Osteocyte (in vitro differentiated cells): ENCODE measurements around the gene HOXD3. TPM values are rescaled to one million over a fixed set of nuclear protein-coding genes. Genes with fewer than 3 reads are reported as not detected.

Experiments
- DNase-seq: peaks from one replicate; pipeline ENCODE4 v3.0.0; 2021; ENCODE audit warnings: mixed read lengths; ENCODE audit not compliant: unreplicated experiment; ENCODE audit errors: extremely low spot score
- H3K27ac Mint-ChIP-seq: one replicate; pipeline ENCODE4 v1.8.0; 2021; ENCODE audit warnings: mild to moderate bottlenecking, mixed read lengths; ENCODE audit not compliant: unreplicated experiment
- H3K27me3 Mint-ChIP-seq: one replicate; pipeline ENCODE4 v1.8.0; 2021; ENCODE audit warnings: mixed read lengths; ENCODE audit not compliant: unreplicated experiment
- H3K36me3 Mint-ChIP-seq: one replicate; pipeline ENCODE4 v1.8.0; 2021; ENCODE audit warnings: mixed read lengths; ENCODE audit not compliant: unreplicated experiment
- H3K4me1 Mint-ChIP-seq: one replicate; pipeline ENCODE4 v1.8.0; 2021; ENCODE audit warnings: mixed read lengths; ENCODE audit not compliant: unreplicated experiment
- H3K4me3 Mint-ChIP-seq: one replicate; pipeline ENCODE4 v1.8.0; 2021; ENCODE audit warnings: mild to moderate bottlenecking, moderate library complexity, mixed read lengths; ENCODE audit not compliant: unreplicated experiment
- H3K9me3 Mint-ChIP-seq: one replicate; pipeline ENCODE4 v1.8.0; 2021; ENCODE audit warnings: mixed read lengths; ENCODE audit not compliant: unreplicated experiment
- CTCF ChIP-seq: fragments of 200-600 bp; sonication (generic); IDR thresholded peaks from 2 replicates; pipeline ENCODE4 v1.5.0; 2021; ENCODE audit warnings: antibody characterized with exemption, mild to moderate bottlenecking, moderate library complexity
- total RNA-seq: library from RNA; stranded (reverse); gene quantifications from 2 replicates; pipeline ENCODE4 v1.2.1, GENCODE V29; 2021

Gene HOXD3
- total RNA-seq, 1 donor from 2014 or later, result not detected

GRCh38 chr2:176163672-176164056 lies 6.6 kb downstream of the HOXD3 start:
- Mint-ChIP-seq H3K27ac (no peak overlapping the region), H3K4me3 (no peak overlapping the region), H3K4me1 (peaks cover 9% of the 10 kb centered on the region), H3K27me3 (peaks cover 83% of the 10 kb centered on the region), H3K9me3 (peaks cover 3% of the 10 kb centered on the region), H3K36me3 (no peaks in the 10 kb centered on the region)
- no peak for TF ChIP-seq CTCF
- DNase-seq, result no peak

GRCh38 chr2:176164201-176164600 lies 7.1 kb downstream of the HOXD3 start:
- TF ChIP-seq CTCF, result no peak
- Mint-ChIP-seq H3K4me1 (peaks cover 9% of the 10 kb centered on the region), H3K27me3 (peaks cover 82% of the 10 kb centered on the region), H3K27ac (no peak overlapping the region), H3K9me3 (peaks cover 3% of the 10 kb centered on the region), H3K36me3 (no peaks in the 10 kb centered on the region), H3K4me3 (no peak overlapping the region)
- DNase-seq, result no peak

DNA sequence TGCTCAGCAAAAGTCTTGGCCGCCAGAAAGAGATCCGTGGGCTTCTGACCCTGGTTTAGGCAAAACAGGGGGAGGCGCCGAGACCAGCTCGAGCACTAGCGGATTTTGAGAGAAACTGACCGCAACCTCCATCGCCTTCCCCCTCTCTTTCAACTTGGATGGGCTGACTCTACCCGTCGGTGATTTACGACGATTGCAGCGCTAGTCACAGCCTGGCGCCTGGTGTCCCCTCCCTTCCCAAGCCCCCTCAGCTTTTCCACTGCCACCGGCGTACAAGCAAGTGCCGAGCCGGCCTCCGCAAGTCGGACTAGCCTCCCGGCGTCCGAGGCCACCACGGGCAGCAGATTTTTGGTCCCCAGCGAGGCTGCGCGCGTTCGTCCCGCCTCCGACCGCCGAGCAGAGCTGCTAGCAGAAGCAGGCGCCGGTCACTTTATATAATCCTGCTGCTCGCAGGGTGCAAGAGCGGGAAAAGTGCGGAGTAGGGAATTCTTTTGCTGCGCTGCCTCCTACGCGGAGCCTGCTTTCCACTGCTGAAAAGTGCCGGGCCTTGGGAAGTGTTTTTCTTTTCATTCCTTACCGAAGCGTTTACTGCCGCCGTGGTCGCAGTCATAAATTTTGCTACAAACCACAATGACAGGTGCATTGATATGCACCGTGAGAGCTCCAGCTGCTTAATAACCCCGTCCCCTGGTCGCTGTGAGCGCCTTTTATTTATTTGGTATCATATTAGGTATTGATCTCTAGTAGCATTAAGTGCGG lies 7.7 kb downstream of the HOXD3 start:
- H3K27ac Mint-ChIP-seq, result no peak overlapping the region
- TF ChIP-seq CTCF, result no peak
- no peak for DNase-seq
- H3K36me3 Mint-ChIP-seq, result no peaks in the 10 kb centered on the region
- peaks cover 5% of the 10 kb centered on the region for H3K4me1 Mint-ChIP-seq
- H3K9me3 Mint-ChIP-seq, result peaks cover 3% of the 10 kb centered on the region
- H3K4me3 Mint-ChIP-seq, result no peak overlapping the region
- peaks cover 81% of the 10 kb centered on the region for H3K27me3 Mint-ChIP-seq

- TF ChIP-seq CTCF, result no peak
- no peak for DNase-seq
- H3K36me3 Mint-ChIP-seq, result no peaks in the 10 kb centered on the region
- H3K4me1 Mint-ChIP-seq, result peaks cover 5% of the 10 kb centered on the region
- peaks cover 78% of the 10 kb centered on the region for H3K27me3 Mint-ChIP-seq
- H3K9me3 Mint-ChIP-seq, result peaks cover 3% of the 10 kb centered on the region
- H3K27ac Mint-ChIP-seq, result no peak overlapping the region
- H3K4me3 Mint-ChIP-seq, result no peak overlapping the region
Observed at GRCh38 chr2:176165370-176166050, 8.4 kb downstream of the HOXD3 start.

GRCh38 chr2:176166272-176166671 lies 9.2 kb downstream of the HOXD3 start:
- peaks cover 5% of the 10 kb centered on the region for H3K4me1 Mint-ChIP-seq
- no peak overlapping the region for H3K4me3 Mint-ChIP-seq
- H3K27me3 Mint-ChIP-seq, result peaks cover 79% of the 10 kb centered on the region
- DNase-seq, result no peak
- no peak for TF ChIP-seq CTCF
- H3K9me3 Mint-ChIP-seq, result peaks cover 3% of the 10 kb centered on the region
- H3K36me3 Mint-ChIP-seq, result no peaks in the 10 kb centered on the region
- H3K27ac Mint-ChIP-seq, result no peak overlapping the region
